ENCODE measurements around the gene TMBIM1.

Gene TMBIM1

GRCh38 chr2:218292048-218293014, at the start of gene TMBIM1:
TSS of gene TMBIM1 (minus strand) at chr2:218292503. CDS start at chr2:218282141, 10,362 bp downstream.
- peak; percentile 50 for TF ChIP-seq CTCF (IDR thresholded peaks at IDR 0.05; ENCODE audit: low read depth, low read length)
- peak within 1 kb of the TSS; percentile 84 for H3K4me3 ChIP-seq (ENCODE audit: low read depth, low read length)

- H3K4me3 ChIP-seq (ENCODE audit: low read depth, low read length): no peak overlapping the region
- no peak for TF ChIP-seq CTCF (IDR thresholded peaks at IDR 0.05; ENCODE audit: low read depth, low read length)
Measured at GRCh38 chr2:218341381-218341780, 49.1 kb upstream of the TMBIM1 start.

GRCh38 chr2:218340656-218341055, 48.4 kb upstream of the TMBIM1 start:
- no peak overlapping the region for H3K4me3 ChIP-seq (ENCODE audit: low read depth, low read length)
- no peak for TF ChIP-seq CTCF (IDR thresholded peaks at IDR 0.05; ENCODE audit: low read depth, low read length)

GRCh38 chr2:218334531-218334930, 42.2 kb upstream of the TMBIM1 start:
- H3K4me3 ChIP-seq (ENCODE audit: low read depth, low read length): no peak overlapping the region
- TF ChIP-seq CTCF (IDR thresholded peaks at IDR 0.05; ENCODE audit: low read depth, low read length): no peak

- no peak overlapping the region for H3K4me3 ChIP-seq (ENCODE audit: low read depth, low read length)
- TF ChIP-seq CTCF (IDR thresholded peaks at IDR 0.05; ENCODE audit: low read depth, low read length): no peak
Measured at GRCh38 chr2:218332920-218333645, 40.8 kb upstream of the TMBIM1 start.

GRCh38 chr2:218332288-218332687, 40.0 kb upstream of the TMBIM1 start:
- no peak for TF ChIP-seq CTCF (IDR thresholded peaks at IDR 0.05; ENCODE audit: low read depth, low read length)
- no peak overlapping the region for H3K4me3 ChIP-seq (ENCODE audit: low read depth, low read length)

- TF ChIP-seq CTCF (IDR thresholded peaks at IDR 0.05; ENCODE audit: low read depth, low read length): no peak
- no peak overlapping the region for H3K4me3 ChIP-seq (ENCODE audit: low read depth, low read length)
Measured at GRCh38 chr2:218331745-218332144, 39.4 kb upstream of the TMBIM1 start.

Data from WI38 (cell line).